IPS-11a (cell line): Measurements from ENCODE around the gene TSPYL6.

ENCODE experiments used
- H3K4me3 ChIP-seq: one replicate; pipeline ENCODE4 v1.5.1; 2013; ENCODE audit warnings: low read depth, low read length, control low read depth

TSPYL6 gene

DNA sequence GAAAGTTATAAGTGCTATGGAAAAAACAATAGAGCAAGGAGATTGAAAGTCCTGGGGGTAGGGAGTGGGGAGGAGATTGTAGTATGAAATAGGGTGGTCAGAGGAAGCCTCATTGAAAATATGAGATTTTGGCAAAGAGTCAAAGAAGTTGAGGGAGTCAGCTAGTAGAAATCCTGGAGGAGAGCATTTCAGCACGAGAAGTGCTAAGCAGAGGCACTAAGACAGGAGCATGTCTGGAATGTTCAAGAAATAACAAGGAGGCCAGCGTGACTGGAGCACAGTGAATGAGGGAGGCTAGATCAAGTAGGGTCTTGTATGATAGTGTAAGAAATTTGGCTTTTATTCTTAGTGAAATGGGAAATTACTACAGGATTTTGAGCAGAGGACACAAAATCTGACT is 2.1 kb upstream of the TSPYL6 start:
- H3K4me3 ChIP-seq: no peak overlapping the region

DNA sequence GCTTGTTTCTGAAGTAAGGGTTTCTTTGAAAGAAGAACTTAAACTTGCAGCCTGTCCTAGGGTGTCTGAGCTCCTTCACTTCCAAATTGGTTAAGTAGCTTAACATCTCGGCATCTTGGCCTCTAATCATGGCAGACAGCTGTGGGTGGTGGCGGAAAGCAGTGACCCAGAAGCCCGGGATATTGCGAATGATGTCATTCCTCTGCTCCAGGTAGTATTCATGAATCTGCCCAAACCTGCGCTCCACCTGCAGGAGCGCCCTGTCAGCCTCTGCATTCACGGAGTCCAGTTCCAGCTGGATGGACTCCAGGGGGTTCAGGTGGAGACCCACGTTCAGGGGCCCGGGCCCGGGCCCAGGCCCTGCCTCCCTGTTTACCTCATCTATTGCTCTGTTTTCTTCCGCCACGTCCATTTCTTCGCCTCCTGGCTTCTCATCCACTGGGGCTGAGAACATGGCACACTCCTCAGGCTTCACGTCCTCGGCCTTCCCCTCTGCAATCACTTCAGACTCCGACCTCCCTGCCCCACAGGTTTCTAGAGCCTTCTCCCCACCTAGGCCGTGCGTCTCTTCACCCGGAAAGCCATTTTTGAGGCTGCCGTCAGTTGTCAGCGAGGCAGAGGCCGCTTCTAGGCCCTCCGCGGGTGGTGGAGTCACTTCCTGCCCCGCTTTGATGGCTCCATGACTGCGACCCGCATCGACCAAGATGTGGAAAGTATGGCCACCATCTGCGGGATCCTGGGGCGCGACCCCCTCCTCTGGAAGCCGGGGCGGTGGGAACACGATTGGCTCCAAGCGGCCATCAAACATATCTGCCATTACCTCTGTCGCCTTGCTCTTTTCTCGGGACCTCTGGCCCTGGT is 569 bp downstream of the TSPYL6 start:
- no peak overlapping the region for H3K4me3 ChIP-seq

DNA sequence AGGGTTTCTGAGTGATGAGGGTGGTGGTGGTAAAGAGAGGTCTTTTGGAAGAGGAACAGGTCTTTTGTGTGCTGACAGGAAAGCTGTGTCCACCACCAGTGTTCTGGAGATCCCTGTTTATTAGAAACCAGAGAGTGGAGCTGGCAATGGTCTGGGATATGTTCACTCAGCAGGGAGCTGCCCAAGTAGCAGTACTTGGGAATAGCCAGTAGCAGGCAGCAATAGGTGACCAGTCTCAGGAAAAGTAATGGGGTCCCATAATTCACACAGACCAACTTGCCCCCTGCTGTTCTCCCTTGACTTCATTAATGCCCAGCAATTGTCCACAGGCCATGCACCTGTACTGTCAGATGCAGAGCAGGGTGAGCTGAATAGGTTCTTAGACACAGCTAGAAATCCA is 1.8 kb downstream of the TSPYL6 start:
- H3K4me3 ChIP-seq: no peak overlapping the region

DNA sequence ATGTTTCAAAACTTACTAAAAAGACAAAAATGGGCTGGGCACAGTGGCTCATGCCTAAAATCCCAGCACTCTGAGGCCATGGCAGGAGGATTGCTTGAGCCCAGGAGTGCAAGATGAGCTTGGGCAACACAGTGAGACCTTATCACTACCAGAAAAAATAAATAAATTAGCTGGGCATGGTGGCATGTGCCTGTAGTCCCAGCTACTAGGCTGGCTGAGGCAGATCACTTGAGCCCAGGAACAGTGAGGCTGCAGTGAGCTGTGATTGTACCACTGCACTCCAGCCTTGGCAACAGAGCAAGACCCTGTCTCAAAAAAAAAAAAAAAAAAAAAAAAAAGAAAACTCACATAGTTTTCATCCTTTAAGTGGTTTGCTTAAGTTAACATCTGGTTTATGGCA is 6.4 kb downstream of the TSPYL6 start:
- H3K4me3 ChIP-seq: no peak overlapping the region

DNA sequence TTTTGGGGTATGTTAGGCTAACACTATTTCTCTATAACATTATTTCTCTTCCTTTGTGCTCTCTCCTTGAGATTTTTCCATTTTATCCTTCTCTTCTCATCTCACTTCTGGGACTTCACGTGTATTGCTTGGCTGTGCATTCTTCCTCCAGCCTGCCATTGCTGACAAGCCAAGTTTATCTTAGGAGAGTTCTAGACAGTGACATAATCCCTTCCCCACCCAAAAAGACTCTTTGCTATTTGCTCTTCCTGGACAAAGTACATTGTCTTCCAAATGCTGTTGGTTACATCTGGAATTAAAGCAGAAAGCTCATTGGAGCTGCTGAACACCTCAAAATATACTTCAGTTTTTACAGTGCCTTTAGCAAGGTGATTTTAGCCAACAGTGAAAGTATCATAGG is 8.9 kb downstream of the TSPYL6 start:
- H3K4me3 ChIP-seq: no peak overlapping the region

DNA sequence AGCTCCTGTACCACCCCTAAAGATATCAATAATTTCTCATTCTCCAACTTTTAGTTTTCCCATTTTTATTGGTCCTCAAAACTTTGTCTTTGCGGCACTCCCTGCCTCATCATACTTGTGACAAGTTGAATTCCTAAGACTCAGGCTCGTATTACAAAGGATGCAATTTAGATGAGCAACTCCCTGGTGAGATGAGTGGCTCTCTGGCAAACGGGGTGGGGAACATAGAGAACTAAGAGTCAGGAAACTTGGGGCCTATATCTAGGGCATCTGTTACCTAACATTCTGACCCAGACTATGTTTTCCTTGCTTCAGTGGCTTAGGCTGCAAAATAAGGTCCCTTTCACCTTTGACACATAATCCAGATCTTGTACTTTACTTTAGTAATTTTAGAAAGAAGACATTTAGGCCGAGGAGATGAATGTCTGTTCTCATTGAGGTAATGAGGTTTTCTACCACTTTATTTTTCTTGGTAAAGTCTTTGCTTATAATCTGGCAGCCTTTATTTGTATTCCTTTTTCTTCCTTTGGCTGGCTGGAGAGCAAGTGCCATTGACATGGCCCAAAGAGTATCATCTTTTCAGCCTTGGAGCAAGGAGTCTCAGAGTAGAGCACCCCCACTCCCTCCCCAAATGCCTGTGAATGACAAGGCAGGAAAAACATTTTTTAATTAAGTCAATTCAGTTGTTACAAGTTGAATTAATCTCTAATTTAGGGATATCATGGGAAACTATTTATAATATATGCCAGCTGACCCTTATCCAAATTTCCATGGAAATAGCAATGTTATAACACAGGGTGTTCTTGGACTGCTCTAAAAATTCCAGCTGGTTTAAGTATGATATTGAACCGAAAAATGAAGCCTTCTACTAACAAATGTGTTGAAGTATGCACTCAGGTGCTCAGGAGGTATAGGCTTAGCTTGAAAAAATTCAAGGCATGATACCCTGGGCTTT is 15.2 kb downstream of the TSPYL6 start:
- no peak overlapping the region for H3K4me3 ChIP-seq

DNA sequence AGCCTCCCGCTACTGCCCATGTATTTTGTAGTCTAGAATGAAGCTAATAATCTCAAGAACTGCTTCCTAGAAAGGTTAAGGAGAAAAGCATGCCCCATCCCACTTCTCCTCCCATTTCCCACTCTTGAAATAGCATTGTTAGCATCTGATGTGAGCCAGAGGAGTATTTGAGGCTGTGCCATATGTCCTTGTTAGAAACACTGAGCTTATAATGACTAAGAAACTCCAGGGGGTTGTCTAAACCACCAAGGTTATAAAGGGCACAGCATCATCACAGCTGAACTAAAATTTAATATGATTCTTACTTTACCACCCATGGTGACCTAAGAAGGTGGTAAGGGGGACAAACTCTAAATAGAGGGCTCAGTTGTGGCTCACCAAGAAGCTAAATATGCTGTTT is 16.6 kb downstream of the TSPYL6 start:
- H3K4me3 ChIP-seq: no peak overlapping the region

DNA sequence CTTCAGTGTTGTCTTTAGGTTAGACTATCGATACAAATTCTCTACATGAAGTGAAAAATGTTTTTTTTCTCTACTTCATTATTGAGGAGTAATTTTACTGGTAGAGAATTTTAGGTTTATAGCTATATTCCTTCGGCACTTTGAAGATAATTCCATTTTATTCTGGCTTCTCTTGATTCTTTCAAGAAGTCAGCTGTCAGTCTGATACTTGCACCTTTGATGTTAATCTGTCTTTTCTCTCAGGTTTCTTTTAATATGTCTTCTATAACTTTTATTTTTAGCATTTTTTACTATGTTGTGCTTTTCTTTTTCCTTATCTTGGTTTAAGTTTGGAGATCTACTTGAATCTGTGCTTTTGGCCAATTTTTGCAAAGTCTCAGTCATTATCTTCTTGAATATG is 18.6 kb downstream of the TSPYL6 start:
- H3K4me3 ChIP-seq: no peak overlapping the region

DNA sequence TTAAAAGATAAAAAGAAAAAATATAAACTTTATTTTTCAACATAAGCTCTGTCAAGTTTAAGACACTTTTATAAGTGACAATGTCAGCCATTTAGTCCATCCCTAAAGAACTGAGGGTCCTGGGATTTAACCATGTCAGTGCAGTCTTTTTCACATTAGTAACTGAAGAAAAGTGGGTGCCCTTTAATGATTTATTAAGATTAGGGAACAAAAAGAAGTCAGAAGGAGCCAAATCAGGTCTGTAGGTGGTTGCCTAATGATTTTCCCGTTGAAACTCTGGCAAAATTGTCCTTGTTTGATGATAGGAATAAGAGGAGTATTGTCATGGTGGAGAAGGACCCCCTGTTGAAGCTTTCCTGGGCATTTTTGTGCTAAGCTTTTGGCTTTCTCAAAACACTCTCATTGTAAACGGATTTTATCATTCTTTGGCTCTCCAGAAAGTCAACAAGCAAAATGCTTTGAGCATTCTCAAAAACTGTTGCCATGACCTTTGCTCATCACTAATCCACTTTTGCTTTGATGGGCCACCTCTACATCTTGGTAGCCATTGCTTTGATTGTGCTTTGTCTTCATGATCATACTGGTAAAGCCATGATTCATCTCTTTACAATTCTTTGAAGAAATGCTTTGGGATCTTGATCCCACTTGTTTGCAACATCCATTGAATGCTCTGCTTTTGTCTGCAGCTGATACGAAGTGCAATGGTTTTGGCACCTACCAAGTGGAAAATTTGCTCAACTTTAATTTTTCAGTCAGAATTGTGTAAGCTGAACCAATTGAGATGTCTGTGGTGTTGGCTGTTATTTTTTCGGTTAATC is 22.0 kb downstream of the TSPYL6 start:
- H3K4me3 ChIP-seq: no peak overlapping the region

DNA sequence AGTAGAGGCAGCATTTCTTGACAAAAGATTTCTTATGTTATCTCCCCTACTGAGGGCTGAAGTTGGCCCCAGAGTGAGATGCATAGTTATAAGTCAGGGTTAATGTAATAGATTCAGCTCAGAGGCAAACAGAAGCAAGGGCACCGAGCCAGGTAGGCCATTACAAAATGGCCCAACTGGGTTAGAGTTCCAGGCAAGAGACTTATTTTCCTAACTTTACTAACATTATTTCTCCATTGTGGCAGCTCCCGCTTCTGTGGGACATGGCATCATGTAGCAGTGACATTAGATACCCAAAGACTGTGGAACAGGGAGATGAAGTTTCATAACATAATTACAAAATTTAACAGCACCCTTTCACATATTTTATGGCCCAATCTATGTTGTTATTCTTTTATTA is 27.1 kb downstream of the TSPYL6 start:
- H3K4me3 ChIP-seq: no peak overlapping the region

DNA sequence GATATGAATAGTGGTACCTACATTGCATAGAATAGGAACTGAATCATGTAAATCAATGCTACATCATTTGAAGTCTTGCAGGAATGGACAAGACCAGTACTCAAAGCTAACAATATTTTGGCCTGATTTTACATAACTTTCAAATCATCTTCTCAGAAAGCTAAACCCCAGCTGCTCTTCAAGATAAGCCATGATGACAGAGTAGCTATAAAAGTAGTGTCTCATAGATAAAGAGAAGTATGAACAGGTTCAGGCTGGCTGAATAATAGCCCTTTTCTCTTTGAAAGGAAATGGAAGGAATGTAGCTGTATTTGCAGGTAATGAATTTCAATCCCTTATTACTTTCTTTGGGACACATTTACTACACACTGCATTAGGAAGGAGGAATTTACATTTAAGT is 28.2 kb downstream of the TSPYL6 start:
- no peak overlapping the region for H3K4me3 ChIP-seq

DNA sequence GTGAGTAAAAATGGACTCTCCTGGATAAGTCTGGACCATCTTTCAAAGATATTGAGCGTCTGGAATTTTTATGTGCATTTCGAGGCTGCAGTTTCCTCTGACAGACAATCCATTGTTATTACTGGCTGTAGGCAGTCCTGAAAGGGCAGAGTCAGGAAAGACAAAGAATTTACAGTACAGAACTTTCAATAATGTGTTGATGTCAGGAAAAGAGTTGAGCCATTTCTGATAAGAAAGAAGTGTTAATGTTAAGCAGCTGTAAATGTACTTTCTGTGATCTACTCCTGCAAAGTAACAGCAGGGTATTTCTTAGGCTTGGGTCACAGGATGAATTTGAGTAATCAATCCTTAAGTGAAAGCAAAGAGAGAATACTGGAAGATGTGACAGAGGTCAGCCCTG is 29.8 kb downstream of the TSPYL6 start:
- no peak overlapping the region for H3K4me3 ChIP-seq

DNA sequence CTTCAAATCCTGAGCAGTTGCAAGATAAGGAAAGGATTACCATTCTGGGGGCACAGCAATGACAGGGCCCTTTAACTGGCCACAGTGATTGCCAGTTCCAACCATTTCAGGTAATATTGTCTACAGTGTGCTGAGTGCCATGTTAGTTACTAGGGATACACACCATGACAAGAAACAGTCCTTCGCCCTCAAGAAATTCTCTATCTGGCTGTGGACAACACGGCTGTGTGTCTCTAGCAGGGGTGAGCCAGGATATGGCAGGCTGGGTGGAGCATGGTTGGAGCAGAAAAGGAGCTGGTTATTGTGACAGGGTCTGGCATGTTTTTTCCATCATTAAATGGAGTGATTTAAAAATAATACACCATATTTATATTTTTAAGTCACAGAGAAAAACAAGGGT is 31.0 kb downstream of the TSPYL6 start:
- H3K4me3 ChIP-seq: no peak overlapping the region

DNA sequence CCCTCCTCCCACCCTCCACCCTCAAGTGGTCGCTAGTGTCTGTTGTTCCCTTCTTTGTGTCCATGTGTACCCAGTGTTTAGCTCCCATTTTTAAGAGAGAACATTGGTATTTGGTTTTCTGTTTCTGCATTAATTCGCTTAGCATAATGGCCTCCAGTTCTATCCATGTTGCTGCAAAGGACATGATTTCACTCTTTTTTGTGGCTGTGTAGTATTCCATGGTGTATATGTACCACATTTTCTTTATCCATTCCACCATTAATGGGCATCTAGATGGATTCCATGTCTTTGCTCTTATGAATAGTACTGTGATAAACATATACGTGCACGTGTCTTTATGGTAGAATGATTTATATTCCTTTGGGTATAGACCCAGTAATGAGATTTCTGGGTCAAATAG is 42.9 kb downstream of the TSPYL6 start:
- H3K4me3 ChIP-seq: no peak overlapping the region

DNA sequence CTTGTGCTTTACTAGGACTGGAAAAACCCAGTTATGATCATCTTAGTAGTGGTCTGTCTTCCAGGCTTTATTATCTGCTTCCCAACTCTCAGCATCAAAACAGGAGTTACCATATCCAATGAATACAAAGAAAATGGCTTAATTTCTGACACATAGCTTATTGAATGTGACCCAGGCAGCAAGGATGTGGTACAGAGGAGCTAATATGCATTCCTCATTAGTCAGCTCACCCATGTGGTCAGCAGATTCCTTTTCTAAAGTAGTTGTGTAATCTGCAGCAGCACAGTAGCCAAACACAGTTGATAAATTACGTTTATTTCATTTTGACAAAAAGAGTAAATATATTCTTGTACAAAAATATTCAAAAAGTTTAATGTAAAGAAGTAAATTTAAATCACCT is 43.6 kb downstream of the TSPYL6 start:
- H3K4me3 ChIP-seq: no peak overlapping the region

DNA sequence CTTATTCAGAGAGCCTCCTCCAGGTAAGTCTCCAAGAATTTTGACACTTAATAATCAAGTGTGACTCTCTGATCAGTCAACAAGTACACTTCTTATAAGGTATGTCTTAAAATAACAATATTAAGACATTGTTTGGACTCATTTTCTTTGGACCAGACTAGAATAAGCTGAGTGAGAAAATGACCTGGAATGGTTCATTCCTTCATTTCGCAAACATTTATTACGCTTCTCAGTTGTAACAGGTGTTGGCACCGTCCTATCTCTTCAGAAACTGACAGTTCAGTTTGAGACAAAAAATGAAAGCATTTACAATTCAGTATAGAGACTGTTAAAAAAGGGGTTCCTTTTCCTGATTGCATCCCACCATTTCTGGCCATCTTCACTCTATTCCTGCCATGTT is 46.6 kb downstream of the TSPYL6 start:
- H3K4me3 ChIP-seq: no peak overlapping the region

DNA sequence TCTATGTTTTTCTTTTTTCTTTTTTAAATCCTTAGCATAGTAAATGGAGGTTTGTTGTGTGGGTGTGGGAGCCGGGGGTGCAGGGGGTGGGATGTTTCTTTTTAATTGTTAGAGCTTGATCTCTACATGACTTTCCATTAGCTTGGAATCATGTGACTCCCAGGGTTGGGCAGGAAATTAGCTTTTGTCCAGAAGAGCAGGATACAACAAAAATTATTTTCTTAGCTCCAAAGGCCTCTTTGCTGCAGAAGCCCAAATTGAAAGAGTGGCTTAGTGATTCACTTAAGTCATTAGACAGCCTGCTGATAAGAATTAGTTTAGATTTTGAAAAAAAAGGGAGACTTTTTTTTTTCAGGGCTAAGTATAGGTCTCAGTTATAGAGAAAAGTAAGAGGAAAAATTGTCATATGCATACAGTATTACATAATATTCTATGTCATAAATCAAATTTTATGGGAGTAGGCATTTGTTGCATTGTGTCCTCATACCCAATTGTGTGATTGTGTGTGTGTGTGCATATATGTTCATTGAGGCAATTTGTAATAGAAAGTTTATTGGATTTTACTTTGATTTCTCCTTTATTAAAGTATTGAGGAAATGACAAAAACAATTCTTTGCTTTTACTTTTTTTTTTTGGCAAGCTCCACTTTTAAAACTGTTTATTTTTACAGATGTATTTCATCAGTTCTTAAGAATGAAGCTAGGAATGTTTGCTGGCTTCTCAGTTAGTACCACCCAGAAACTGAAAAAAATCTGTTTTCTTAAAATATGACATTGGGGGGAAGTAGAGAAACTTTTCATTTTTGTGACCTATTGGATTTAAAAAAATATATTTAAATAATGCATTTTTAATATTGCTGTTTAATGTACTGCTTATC is 47.4 kb downstream of the TSPYL6 start:
- no peak overlapping the region for H3K4me3 ChIP-seq

DNA sequence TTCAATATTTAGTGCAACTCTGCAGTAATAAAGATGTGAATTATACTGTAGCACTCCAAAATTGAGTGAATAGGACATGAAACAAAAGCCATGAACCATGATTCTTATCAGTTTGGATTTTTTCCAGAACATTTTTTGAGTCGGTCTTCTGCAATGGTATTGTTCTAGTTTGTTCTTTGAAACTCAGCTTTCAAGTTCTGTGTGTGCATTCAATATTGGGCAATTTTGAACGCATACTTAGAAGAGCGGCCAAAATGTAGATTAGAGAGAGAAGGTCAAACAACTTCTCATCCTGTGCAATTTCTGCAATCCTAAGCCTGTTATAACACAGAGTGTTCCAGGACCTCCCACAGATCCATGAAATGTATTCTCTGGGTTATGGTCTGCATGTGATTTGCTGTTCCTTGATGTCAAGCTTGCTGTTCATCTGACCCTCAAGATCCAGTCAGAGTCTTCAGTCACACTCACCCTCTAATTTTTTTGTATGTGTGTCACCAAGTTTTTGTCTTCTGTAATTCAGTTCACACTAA is 48.3 kb downstream of the TSPYL6 start:
- H3K4me3 ChIP-seq: no peak overlapping the region

DNA sequence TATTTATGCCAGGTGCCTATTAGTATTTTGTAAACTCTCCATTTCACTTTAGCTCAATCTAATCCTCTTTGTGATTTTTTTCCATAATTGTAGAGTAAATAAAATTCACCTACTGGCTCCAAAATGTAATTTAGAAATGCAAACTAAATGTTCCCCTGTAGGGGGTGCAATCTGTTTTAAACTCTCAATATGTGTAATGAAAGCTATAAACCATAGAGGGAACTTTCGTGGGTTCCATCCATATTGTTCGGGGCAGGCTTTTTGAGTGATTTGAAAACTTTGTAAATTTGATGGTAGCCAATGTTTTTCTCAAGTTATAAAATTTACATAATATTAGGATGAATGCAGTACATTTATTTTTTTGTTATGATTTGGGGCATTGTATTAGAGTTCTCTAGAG is 49.4 kb downstream of the TSPYL6 start:
- H3K4me3 ChIP-seq: no peak overlapping the region

DNA sequence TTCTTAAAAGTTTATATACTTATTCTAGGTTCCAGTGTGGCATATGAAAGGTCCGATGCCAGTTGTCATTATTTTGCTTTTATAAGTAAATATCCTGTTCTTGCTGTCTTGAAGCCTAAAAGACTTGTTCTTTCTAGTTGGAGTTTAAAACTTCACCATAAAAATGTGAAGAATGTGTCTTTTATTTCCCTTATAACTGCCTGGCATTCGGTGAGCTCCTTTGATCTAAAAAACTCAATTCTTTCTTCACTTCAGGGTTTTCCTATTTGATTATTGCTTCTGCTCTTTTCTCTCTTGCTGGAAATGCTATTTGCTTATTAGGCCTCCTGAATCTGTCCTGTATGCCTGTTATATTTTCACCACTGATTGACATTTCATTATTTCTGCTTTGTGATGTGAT is 51.6 kb downstream of the TSPYL6 start:
- no peak overlapping the region for H3K4me3 ChIP-seq
